H9 (cell line): ENCODE results near the gene OR2T4. TPM values are rescaled to one million over a fixed set of nuclear protein-coding genes. Genes with fewer than 3 reads are reported as not detected.

Source experiments
- DNase-seq: peaks from one replicate; pipeline ENCODE4 v3.0.0-alpha.2; 2017
- H2AFZ ChIP-seq: one replicate; pipeline ENCODE4 v1.6.1; 2013; ENCODE audit warnings: mild to moderate bottlenecking, low read length, control low read depth, moderate library complexity
- H2AK5ac ChIP-seq: 2 replicates; pipeline ENCODE4 v1.6.1; 2013; ENCODE audit warnings: low read length, control low read depth, mixed read lengths; ENCODE audit not compliant: insufficient read length
- H2BK120ac ChIP-seq: one replicate; pipeline ENCODE4 v1.6.1; 2013; ENCODE audit warnings: low read depth, mild to moderate bottlenecking, low read length, control low read depth, inconsistent platforms; ENCODE audit not compliant: poor library complexity, severe bottlenecking
- H2BK12ac ChIP-seq: 2 replicates; pipeline ENCODE4 v1.6.1; 2013; ENCODE audit warnings: low read length, control low read depth, mixed read lengths, low read depth; ENCODE audit not compliant: insufficient read length
- H2BK15ac ChIP-seq: 2 replicates; pipeline ENCODE4 v1.6.1; 2013; ENCODE audit warnings: low read depth, low read length, control low read depth
- H2BK20ac ChIP-seq: one replicate; pipeline ENCODE4 v1.6.1; 2013; ENCODE audit warnings: low read depth, mild to moderate bottlenecking, low read length, control low read depth, inconsistent platforms; ENCODE audit not compliant: poor library complexity, severe bottlenecking
- H2BK5ac ChIP-seq: 2 replicates; pipeline ENCODE4 v1.6.1; 2013; ENCODE audit warnings: low read length, control low read depth, mixed read lengths; ENCODE audit not compliant: insufficient read length
- H3K14ac ChIP-seq: 2 replicates; pipeline ENCODE4 v1.6.1; 2013; ENCODE audit warnings: low read length, control low read depth; ENCODE audit not compliant: insufficient read depth
- H3K18ac ChIP-seq: 2 replicates; pipeline ENCODE4 v1.6.1; 2013; ENCODE audit warnings: low read depth, mild to moderate bottlenecking, mixed read lengths, low read length, control low read depth; ENCODE audit not compliant: insufficient read length
- H3K23ac ChIP-seq: 2 replicates; pipeline ENCODE4 v1.6.1; 2013; ENCODE audit warnings: low read length, control low read depth, mixed read lengths, low read depth; ENCODE audit not compliant: insufficient read length
- H3K23me2 ChIP-seq: 2 replicates; pipeline ENCODE4 v1.6.1; 2013; ENCODE audit warnings: low read depth, mild to moderate bottlenecking, mixed read lengths, low read length, control low read depth; ENCODE audit not compliant: insufficient read length, poor library complexity, severe bottlenecking
- H3K27ac ChIP-seq: 2 replicates; pipeline ENCODE4 v1.5.1; 2013; ENCODE audit warnings: low read length, control low read depth, mixed read lengths, low read depth; ENCODE audit not compliant: insufficient read length
- H3K27me3 ChIP-seq: 2 replicates; pipeline ENCODE4 v1.6.1; 2013; ENCODE audit warnings: low read length, control low read depth, inconsistent platforms; ENCODE audit not compliant: insufficient read depth
- H3K4ac ChIP-seq: 2 replicates; pipeline ENCODE4 v1.6.1; 2013; ENCODE audit warnings: low read depth, mild to moderate bottlenecking, control low read depth, inconsistent platforms, low read length, moderate library complexity
- H3K4me1 ChIP-seq: 2 replicates; pipeline ENCODE4 v1.6.1; 2013; ENCODE audit warnings: low read length, control low read depth, inconsistent platforms; ENCODE audit not compliant: insufficient read depth
- H3K4me2 ChIP-seq: 2 replicates; pipeline ENCODE4 v1.6.1; 2013; ENCODE audit warnings: low read length, control low read depth, mixed read lengths; ENCODE audit not compliant: insufficient read length, insufficient read depth
- H3K56ac ChIP-seq: 2 replicates; pipeline ENCODE4 v1.6.1; 2013; ENCODE audit warnings: low read depth, mild to moderate bottlenecking, mixed read lengths, low read length, control low read depth; ENCODE audit not compliant: insufficient read length
- H3K79me1 ChIP-seq: 2 replicates; pipeline ENCODE4 v1.6.1; 2013; ENCODE audit warnings: low read depth, mild to moderate bottlenecking, moderate library complexity, low read length, control low read depth, inconsistent platforms; ENCODE audit not compliant: insufficient read depth, poor library complexity, severe bottlenecking
- H3K79me2 ChIP-seq: 2 replicates; pipeline ENCODE4 v1.6.1; 2013; ENCODE audit warnings: low read length, control low read depth, inconsistent platforms; ENCODE audit not compliant: insufficient read depth
- H3K9ac ChIP-seq: 2 replicates; pipeline ENCODE4 v1.6.1; 2013; ENCODE audit warnings: low read length, control low read depth, mixed read lengths; ENCODE audit not compliant: insufficient read length; ENCODE audit errors: extremely low read depth
- H3K9me3 ChIP-seq: one replicate; pipeline ENCODE4 v1.6.1; 2013; ENCODE audit warnings: low read depth, low read length, inconsistent platforms; ENCODE audit not compliant: control insufficient read depth
- H3T11ph ChIP-seq: one replicate; pipeline ENCODE4 v1.6.1; 2013; ENCODE audit warnings: mild to moderate bottlenecking, low read length, control low read depth, inconsistent platforms
- H4K20me1 ChIP-seq: one replicate; pipeline ENCODE4 v1.6.1; 2013; ENCODE audit not compliant: control insufficient read depth, insufficient read length, insufficient read depth
- H4K5ac ChIP-seq: 2 replicates; pipeline ENCODE4 v1.6.1; 2013; ENCODE audit warnings: low read depth, mild to moderate bottlenecking, mixed read lengths, low read length, control low read depth; ENCODE audit not compliant: insufficient read length
- H4K8ac ChIP-seq: replicated peaks from 2 replicates; pipeline ENCODE4 v1.6.1; 2013; ENCODE audit warnings: low read length, control low read depth, mixed read lengths, low read depth; ENCODE audit not compliant: insufficient read length
- H4K91ac ChIP-seq: 2 replicates; pipeline ENCODE4 v1.6.1; 2013; ENCODE audit warnings: low read depth, mild to moderate bottlenecking, moderate library complexity, mixed read lengths, low read length, control low read depth; ENCODE audit not compliant: insufficient read length
- H3K27ac Mint-ChIP-seq, 3 experiments: 2 replicates in 2 of 3; 3 replicates in 1 of 3; pipeline ENCODE4 v1.8.0; 2020 to 2021; ENCODE audit warnings: mixed read lengths in 3 of 3, mild to moderate bottlenecking in 1 of 3, moderate library complexity in 1 of 3
- H3K27me3 Mint-ChIP-seq: 2 replicates; pipeline ENCODE4 v1.8.0; 2021; ENCODE audit warnings: low read depth, mild to moderate bottlenecking, moderate library complexity, mixed read lengths
- H3K36me3 Mint-ChIP-seq, 3 experiments: 2 replicates in 2 of 3; 3 replicates in 1 of 3; pipeline ENCODE4 v1.8.0; 2020 to 2021; ENCODE audit warnings: low read depth in 3 of 3, mixed read lengths in 3 of 3; ENCODE audit not compliant: insufficient read depth in 1 of 3
- H3K4me1 Mint-ChIP-seq, 2 experiments: 2 replicates each; pipeline ENCODE4 v1.8.0; 2020; ENCODE audit warnings: mixed read lengths in 2 of 2
- H3K4me3 Mint-ChIP-seq, 2 experiments: 2 replicates in 1 of 2; 3 replicates in 1 of 2; pipeline ENCODE4 v1.8.0; 2020 to 2021; ENCODE audit warnings: mild to moderate bottlenecking in 2 of 2, mixed read lengths in 2 of 2, moderate library complexity in 1 of 2
- H3K9me3 Mint-ChIP-seq, 2 experiments: 2 replicates in 1 of 2; 3 replicates in 1 of 2; pipeline ENCODE4 v1.8.0; 2020; ENCODE audit warnings: mild to moderate bottlenecking in 2 of 2, mixed read lengths in 2 of 2, moderate library complexity in 1 of 2
- WGBS: extraction: QIAGEN DNeasy Blood & Tissue Kit; methylation state at CpG from one replicate; pipeline ENCODE4 v1.1.7; 2013; ENCODE audit warnings: missing lambda C conversion rate, low lambda C conversion rate, mixed read lengths; ENCODE audit not compliant: insufficient read length; ENCODE audit errors: extremely low coverage; 5-methylcytosine and 5-hydroxymethylcytosine counted together
- long read RNA-seq: library from polyadenylated mRNA; unstranded; transcript quantifications from one replicate; pipeline ENCODE4 v2.0.0, GENCODE V29; 2020
- total RNA-seq: library from RNA; stranded (reverse); gene quantifications from 2 replicates; pipeline ENCODE4 v1.2.1, GENCODE V29; 2021
- TF ChIP-seq, protein P1 (sequence below): fragments of 200-600 bp; sonication (generic); conservative IDR thresholded peaks from 3 replicates; pipeline ENCODE4 v1.8.0; 2021; ENCODE audit warnings: antibody characterized with exemption, mild to moderate bottlenecking

The OR2T4 gene, protein sequence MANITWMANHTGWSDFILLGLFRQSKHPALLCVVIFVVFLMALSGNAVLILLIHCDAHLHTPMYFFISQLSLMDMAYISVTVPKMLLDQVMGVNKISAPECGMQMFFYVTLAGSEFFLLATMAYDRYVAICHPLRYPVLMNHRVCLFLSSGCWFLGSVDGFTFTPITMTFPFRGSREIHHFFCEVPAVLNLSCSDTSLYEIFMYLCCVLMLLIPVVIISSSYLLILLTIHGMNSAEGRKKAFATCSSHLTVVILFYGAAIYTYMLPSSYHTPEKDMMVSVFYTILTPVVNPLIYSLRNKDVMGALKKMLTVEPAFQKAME
- not detected in 2 replicates for total RNA-seq
- long read RNA-seq, result 0 reads

- H3K9me3 Mint-ChIP-seq, result peaks cover 90 to 93% of the 10 kb centered on the region in 2 experiments
- H3K27me3 Mint-ChIP-seq, result no peaks in the 10 kb centered on the region
- H3K36me3 Mint-ChIP-seq, result peaks cover 0 to 30% (median 7%) of the 10 kb centered on the region in 3 experiments; a peak in 4 of 7 replicates
- Histone ChIP-seq H2BK12ac (no peak within 1 kb of the TSS), H2BK120ac (no peak within 1 kb of the TSS), H3K79me1 (no peaks in the 10 kb centered on the region), H2AFZ (no peak within 1 kb of the TSS), H2BK15ac (no peak within 1 kb of the TSS), H3T11ph (no peak within 1 kb of the TSS), H3K27ac (no peak within 1 kb of the TSS), H3K56ac (no peak within 1 kb of the TSS), H2AK5ac (no peak within 1 kb of the TSS), H3K9me3 (peaks cover 81% of the 10 kb centered on the region), H2BK5ac (no peak within 1 kb of the TSS), H3K23me2 (no peaks in the 10 kb centered on the region), H3K23ac (no peak within 1 kb of the TSS), H4K8ac (no peak within 1 kb of the TSS), H3K9ac (no peak within 1 kb of the TSS), H3K14ac (no peak within 1 kb of the TSS), H4K20me1 (no peaks in the 10 kb centered on the region), H3K18ac (no peak within 1 kb of the TSS), H3K27me3 (no peaks in the 10 kb centered on the region), H3K4ac (no peak within 1 kb of the TSS), H3K4me1 (no peaks in the 10 kb centered on the region), H4K5ac (no peak within 1 kb of the TSS), H4K91ac (no peak within 1 kb of the TSS), H3K4me2 (no peak within 1 kb of the TSS), H3K79me2 (no peaks in the 10 kb centered on the region), H2BK20ac (no peak within 1 kb of the TSS)
- no peak for DNase-seq
- TF ChIP-seq, protein P1, sequence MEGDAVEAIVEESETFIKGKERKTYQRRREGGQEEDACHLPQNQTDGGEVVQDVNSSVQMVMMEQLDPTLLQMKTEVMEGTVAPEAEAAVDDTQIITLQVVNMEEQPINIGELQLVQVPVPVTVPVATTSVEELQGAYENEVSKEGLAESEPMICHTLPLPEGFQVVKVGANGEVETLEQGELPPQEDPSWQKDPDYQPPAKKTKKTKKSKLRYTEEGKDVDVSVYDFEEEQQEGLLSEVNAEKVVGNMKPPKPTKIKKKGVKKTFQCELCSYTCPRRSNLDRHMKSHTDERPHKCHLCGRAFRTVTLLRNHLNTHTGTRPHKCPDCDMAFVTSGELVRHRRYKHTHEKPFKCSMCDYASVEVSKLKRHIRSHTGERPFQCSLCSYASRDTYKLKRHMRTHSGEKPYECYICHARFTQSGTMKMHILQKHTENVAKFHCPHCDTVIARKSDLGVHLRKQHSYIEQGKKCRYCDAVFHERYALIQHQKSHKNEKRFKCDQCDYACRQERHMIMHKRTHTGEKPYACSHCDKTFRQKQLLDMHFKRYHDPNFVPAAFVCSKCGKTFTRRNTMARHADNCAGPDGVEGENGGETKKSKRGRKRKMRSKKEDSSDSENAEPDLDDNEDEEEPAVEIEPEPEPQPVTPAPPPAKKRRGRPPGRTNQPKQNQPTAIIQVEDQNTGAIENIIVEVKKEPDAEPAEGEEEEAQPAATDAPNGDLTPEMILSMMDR, result no peak
- no CpG with 5 or more reads among the region's 3 CpGs for WGBS
- H3K4me3 Mint-ChIP-seq, result no peak within 1 kb of the TSS; a peak in 1 of 5 replicates
- no peaks in the 10 kb centered on the region for H3K4me1 Mint-ChIP-seq
- H3K27ac Mint-ChIP-seq, result no peak within 1 kb of the TSS
These were observed at the start of gene OR2T4 for GRCh38 chr1:248361121-248361715. Gene OR2T4, plus strand, starts transcription at chr1:248361665. Its CDS starts 0 bp downstream, at chr1:248361665.
